GM13976 (cell line): Measurements from ENCODE around the gene MFN1.

Source experiments
- DNase-seq: peaks from one replicate; pipeline ENCODE4 v3.0.0; 2012; ENCODE audit warnings: low spot score
- CTCF ChIP-seq: IDR thresholded peaks from 2 replicates; pipeline ENCODE4 v1.5.1; 2012; ENCODE audit warnings: borderline replicate concordance, mild to moderate bottlenecking; ENCODE audit not compliant: insufficient read depth; ENCODE audit errors: extremely low read depth, missing control alignments, control extremely low read depth
- in situ Hi-C: fragments of 300-500 bp; cut with MboI; formaldehyde crosslinking; loops from one replicate; pipeline ENCODE4 v1.12.0; 2022; ENCODE audit warnings: low sequenced_read_pairs, mixed read lengths, inconsistent platforms; ENCODE audit not compliant: unreplicated experiment

MFN1 gene

GRCh38 chr3:179322286-179323196 is 25.0 kb upstream of the MFN1 start, which contains the start of gene ZNF639:
Gene ZNF639 (plus strand): TSS chr3:179323031. CDS start chr3:179328294, 5,263 bp downstream.
- peak; percentile 93 for DNase-seq
- in situ Hi-C loops: loop anchor here (25.0 kb wide), 1 partner anchor 885 kb away; no protein-coding TSS in a partner anchor
- TF ChIP-seq CTCF: peak; percentile 91

GRCh38 chr3:179323197-179324110 is 24.1 kb upstream of the MFN1 start:
- in situ Hi-C loops: loop anchor here (25.0 kb wide), 1 partner anchor 886 kb away; no protein-coding TSS in a partner anchor
- TF ChIP-seq CTCF: no peak
- peak; percentile 79 for DNase-seq

- no peak for TF ChIP-seq CTCF
- peak; percentile 50 for DNase-seq
- in situ Hi-C loops: loop anchor here (25.0 kb wide), 1 partner anchor 887 kb away; no protein-coding TSS in a partner anchor
Observed at GRCh38 chr3:179324270-179324754, 23.2 kb upstream of the MFN1 start.

- DNase-seq: no peak
- in situ Hi-C loops: loop anchor here (10.0 kb wide), 1 partner anchor 234 kb away; the partner anchor contains the start of gene ACTL6A
- TF ChIP-seq CTCF: no peak
Observed at GRCh38 chr3:179330438-179330837, 17.1 kb upstream of the MFN1 start.

GRCh38 chr3:179332240-179332639 is 15.3 kb upstream of the MFN1 start:
- in situ Hi-C loops: loop anchor here (10.0 kb wide), 1 partner anchor 233 kb away; the partner anchor contains the start of gene ACTL6A
- DNase-seq: no peak
- no peak for TF ChIP-seq CTCF

- no peak for DNase-seq
- no peak for TF ChIP-seq CTCF
- in situ Hi-C loops: loop anchor here (10.0 kb wide), 1 partner anchor 232 kb away; the partner anchor contains the start of gene ACTL6A
Observed at GRCh38 chr3:179333084-179333483, 14.4 kb upstream of the MFN1 start.
